DMS 273 (cell line): ENCODE measurements around the gene PYGM.

Experiments
- DNase-seq: peaks from one replicate; lab custom pipeline; 2025; ENCODE audit not compliant: unreplicated experiment; lab: John Stamatoyannopoulos, UW

Gene PYGM

DNA sequence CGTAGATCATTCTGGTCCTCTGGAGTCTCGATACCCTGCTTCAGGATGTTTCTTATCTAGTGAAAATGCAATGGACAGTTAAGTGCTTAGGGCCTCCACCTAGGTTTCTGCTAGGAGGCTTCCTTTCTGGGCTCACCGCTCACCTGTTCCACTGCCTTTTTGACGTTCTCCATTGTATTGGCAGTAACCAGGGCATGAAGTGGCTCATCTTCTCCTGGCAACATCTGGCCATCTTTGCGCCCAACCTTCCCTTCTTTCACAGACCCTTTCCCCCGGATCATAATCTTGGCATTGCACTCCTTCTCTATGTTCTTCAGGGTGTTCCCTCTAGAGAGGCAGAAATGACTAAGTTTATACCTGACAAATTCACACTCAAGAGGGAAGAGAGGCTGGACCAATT is 9.5 kb upstream of the PYGM start:
- DNase-seq, result no peak

DNA sequence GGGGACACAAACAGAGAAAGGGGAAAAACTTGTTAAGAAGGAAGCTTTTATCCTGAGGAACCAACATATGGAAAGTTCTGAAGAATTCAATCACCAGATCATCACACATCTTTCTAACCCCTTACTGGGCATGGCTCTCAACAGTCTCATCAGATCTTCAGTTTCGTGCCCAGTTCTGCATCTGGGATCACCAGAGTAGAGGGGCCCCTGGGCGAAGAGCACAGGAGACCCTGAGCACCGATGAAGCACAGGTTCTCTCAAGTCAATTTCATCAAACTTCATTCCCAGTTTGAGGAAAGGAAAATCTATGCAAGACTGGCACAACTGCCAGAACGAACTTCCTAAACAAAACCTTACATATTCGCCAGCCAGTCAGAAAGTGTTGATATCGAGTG is 8.5 kb upstream of the PYGM start:
- DNase-seq, result no peak

DNA sequence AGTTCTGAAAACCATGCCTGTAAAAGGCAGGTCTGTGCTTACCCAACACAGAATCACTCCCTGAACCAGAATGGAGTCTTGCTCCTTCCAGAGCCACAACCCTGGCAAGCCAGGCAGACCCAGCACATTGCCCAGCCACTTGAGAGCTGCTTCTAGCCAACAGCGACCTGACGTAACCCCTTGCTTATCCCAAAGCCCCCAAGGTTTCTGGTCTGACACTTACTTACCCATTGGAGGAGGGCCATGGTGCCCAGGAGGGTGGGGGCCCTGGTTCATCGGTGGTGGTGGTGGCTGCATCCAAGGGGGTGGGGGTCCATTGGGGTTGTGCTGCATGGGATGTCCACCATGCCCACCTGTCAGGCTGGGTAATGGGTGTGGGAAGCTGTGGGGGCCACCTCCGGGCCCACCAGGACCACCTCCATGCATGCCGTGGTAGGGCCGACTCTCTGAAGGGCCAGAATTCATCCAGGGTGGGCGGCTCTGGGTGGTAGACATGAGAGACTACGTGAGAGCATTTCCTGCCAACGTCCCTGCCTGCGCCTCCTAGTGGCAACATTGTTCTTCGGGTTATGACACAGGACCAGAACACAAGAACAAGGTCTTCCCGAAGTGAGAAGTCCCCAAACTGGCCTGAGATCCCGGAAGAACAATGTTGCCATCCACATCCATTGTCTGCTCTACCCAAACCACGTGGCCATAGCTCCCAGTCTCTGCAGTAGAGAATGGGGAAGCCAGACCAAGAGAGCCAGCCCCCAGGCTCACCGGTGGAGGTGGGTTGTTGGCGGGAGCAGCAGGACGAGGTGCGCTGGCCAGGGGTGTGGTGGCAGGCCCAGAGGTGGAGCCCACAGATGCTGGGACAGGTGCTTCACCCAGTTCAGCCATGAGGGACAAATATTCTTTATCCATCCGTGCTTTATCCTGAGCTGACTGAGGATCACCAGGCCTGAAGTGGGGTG is 7.8 kb upstream of the PYGM start:
- DNase-seq, result peak; percentile 81

DNA sequence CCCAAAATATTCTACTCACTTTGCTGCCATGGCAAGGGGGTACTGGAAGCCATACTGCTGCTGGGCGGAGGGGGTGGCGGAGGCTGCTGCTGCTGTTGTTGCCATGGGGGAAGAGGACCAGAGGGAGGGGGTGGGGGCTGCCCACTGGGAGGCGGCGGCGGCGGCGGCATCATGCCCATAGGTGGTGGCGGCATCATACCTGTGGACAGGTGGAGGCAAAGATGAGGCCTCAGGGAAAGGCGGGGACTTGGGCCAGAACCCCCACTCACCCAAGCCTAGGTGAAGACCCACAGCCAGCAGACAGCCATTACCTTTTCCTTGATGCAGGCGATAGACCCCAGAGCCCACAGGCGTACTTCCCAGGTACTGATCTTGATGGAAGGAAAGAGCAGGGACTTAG is 7.1 kb upstream of the PYGM start:
- DNase-seq, result no peak

DNA sequence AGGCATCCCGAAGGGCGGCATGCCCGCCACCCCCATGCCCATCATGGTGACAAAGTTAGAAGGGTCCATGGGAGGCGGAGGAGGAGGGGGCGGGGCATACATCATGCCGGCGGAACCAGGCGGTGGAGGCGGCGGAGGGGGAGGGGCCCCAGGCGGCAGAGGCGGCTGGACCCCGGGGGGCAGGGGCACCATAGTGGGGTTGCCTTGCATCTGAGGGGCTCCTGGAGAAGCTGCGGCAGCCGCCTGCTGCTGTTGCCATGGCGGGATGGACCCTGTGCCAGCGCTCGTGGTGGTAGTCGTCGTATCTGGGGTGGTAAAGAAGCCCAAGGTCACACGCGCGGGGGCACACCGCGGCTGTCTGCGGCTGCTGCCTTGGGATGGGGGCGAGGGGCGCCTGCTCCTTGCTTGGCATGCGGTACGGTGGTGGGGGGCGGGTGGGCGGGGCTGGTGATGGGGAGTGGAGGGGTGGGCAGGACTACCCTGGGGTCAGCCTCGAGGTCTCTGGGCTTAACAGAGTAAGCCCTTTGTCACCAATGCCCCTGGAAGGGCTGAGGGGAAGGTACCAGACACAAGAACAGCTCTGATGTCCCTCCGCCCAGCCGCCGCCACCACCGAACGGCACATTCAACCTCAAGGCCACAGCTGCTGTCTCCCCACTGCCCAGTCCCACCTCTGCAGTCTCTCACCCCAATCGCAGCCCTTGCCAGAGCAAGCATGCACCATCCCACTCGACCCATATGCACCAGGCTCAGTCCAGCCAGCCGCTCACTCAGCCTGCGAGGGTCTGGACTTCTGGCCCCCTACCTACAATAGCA is 6.3 kb upstream of the PYGM start:
- DNase-seq, result no peak

DNA sequence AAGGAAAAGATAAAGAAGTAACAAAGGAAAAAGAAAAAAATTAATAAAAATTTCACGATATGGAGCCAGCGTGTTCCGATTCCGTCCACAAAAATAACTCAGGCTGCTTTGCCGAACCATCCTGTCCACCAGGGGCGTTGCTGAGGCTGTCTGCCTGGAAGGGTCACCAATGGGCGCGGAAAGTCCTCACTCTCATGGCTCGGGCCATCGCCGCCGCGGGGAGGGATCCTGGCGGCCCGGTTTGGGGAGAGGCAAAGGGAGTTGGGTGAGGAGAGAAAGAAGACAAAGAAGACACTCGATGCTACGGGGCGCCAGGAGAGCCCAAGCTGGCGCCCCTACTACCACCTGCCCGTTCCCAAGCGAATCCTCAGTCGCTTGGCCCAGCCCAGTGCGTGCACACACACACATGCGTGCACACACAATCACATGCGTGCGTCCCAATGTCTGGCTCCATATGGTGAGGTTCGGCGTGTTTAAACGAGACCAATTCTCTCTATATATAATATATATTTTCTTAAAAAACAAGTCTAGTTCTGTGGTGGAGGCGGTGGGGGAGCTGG is 5.6 kb upstream of the PYGM start:
- no peak for DNase-seq

DNA sequence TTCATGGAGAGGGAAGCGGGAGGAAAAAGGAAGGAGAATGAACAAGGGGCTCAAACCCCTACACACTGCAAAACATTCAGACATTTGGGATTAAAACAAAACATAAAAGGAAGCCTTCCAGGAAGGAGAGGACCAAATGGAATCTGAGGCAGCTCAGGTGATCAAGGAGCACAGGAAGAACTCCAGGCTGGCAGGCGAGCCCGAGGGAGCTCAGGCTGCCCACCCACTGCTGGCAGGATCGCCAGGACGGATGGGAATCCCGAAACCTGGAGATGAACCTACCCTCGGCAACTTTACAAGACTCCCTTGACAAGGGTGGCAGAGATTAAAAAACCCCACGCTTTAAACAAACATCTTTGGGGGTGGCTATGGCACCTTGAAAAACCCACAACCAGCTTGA is 5.0 kb upstream of the PYGM start:
- DNase-seq, result no peak

DNA sequence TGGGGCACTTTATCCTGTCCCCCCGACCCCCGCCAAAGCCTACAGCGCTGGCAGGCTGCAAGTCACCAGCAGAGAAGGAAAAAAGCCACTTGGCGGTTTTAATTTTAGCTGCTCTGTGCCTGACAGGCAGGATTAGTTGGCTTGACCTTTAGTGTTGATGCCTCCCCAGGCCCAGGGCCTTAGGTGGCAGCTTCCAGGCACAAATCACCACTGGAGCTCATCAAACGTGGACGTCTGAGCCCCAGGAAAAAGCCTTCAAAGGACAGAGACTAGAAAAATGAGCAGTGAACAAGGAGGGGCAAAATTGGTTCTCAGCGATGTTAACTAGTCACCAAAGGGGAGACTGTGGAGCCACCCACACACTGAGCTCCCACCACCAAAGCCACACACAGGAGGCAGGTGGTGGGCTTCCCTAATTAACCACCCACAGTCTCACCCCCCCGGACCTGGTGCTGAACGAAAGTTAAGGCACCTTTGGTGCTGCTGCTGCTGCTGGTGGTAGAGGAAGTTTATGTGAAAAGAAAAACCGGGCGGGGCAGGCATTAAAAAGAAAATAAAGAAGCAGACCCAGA is 4.4 kb upstream of the PYGM start:
- no peak for DNase-seq

DNA sequence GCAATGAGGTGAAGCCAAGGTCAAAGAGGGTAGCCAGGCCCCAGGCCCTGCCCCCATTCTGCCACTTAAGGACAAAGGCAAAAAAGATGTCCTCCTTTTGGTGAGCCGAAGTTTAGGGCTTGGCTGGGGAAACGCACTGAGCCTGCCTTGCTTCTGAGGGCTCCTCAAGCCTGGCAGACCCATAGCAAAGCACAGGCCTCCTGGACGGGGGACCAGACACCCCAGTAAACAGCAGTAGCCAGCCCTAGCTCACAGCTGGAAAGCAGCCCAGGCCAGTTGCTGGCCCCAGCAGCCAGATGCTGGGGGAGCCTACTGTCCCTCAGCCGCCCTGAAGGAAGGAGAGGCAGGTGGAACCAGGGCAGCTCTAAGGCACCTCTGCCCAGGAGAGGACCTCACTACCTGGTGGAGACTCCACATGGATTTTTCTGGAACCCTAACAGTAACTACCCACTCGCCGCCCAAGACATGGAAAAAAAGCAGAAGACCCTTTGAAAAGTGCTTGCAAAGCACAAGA is 3.8 kb upstream of the PYGM start:
- no peak for DNase-seq

DNA sequence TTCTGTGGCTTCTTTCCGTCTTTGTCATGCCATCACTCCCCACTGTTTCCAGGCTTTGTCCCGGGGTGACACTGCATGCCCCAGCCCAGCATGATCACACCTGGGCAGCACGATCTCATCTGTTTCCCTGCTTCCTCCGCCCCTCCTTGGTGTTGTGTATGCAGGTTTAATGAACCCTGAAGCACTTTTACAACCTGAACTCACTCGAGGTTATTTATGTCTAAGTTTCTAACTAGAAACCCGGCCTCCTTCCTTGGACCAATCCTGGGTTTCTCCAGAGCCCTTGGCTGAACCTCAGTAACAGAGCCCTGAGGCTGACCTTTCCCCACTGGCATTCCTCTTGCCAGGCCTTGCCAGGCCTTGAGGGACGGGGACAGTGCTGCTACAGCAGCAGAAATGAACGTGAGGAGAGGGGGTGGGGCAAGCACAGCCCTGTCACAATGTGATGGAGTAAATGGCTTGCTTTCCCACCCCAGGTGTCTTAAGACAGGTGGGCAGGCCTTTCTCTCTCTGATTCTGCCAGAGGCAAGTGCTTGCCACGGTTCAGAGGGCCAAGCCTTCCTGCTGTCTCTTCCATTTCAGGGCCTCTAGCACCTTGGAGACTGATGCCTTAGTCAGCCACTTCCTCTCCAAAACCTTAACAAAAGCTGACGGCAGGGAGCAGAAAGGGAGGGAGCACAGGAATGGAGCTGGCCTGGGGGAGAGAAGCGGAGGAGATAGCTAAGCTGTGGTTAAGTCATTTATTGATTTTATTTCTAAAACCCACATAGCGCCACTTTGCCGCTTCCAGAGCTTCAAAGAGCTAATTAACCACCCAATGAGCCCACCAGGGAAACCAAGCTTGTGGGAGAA is 3.1 kb upstream of the PYGM start:
- no peak for DNase-seq

DNA sequence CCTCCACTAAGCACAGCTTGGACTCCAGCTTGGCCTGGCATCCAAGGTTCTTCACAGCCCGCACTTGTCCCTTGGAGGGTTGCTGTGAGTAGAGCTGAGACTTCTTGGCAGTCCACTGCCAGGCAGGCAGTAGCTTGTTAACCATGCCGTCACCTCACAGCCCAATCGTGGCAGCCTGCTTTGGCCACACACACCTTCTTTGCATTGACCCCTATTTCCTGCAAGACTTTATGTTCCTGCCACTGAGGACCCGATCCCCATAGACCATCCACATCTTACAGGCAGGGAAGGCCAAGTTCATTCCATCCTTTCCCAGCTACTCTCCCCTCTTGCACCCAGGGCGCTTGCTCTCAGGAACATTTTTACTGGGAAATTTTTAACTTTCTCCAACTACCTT is 2.5 kb upstream of the PYGM start:
- DNase-seq, result peak; percentile 39

DNA sequence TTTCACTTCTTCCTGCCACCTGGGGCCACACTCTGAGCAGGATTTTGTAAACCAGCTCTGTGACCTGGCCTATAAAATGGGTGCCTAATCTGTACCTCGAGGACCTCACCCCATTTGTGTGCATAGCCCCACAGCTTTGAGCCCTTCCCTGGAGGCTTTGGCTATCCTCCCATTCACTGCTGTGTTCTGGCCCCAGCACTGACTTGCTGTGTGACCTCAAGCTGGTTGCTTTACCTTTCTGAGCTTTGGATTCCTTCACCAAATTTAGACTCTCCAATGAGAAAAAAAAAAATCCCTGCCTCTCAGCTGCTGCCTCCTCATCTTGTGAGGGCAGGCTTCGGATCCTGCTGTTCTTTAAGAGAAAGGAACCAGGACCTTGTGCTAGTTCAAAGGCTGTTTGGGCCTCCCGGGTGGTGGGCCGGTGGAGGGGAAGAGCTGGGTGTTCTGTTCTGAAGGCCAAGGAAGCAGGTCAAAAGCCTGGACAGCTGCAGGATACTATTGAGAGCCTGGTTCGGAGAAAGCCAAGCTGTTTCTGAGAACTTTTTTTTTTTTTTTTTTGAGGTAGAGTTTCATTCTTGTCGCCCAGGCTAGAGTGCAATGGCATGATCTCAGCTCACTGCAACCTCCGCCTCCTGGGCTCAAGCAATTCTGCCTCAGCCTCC is 1.1 kb upstream of the PYGM start:
- DNase-seq, result peak; percentile 42

DNA sequence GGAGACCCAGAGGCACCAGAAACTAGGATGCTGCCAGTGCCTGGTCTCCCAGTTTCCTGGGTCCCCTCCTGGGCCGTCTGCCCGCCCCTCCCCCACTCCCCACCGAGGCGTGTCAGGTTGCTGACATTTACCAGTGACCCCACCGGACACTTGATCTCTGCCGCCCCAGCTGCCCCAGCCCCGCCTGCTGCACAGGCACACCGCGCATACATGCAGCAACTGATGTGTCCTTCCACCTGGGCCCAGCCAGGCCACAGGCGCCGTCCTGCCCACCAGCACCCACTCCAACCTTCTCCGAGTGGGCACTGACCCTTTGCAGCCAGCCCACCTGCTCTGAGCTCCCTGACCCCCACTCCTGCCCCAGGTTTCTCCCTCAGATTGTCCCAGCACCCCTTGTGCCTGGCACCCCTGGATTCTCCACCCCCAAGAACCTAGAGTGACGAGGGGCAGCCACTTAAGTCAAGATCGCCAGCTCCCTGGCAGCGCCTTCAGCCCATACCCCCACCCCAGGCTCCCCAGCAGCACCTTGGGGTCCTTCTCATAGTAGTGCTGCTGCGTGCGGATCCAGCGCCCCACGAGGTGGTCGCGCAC is 548 bp downstream of the PYGM start:
- DNase-seq, result no peak

DNA sequence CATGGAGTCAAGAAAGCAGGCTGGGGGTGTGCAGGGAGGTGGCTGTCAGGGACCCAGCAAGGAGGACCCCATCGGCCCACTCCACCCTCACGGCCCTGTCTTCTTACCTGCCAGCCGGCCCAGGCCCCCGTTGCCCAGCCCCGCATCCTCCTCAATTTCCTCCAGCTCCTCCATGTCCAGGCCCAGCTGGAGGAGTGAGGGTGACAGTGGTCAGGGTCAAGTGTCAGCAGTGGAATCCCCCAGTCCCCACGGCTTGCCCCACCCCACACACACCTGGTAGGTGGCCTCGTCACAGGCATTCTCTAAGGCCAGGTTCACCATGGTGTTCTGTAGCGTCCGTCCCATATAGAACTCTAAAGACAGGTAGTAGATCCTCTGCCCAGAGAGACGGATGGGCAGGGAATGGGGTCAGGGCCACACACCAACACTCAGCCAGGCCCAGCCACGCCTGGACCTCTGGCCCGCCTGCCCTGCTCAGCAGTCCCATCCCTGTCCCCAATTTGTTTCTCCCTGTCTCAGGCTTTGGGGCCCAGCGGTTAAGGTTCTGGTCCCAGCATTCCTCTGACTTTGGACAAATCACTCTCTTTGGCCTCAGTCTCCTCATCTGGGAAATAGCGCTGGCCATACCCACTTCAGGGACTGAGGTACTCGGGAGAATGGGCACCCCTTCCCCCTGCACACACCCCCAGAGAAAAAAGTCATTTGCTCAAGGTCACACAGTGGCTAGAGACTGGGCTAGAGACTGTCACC is 1.3 kb downstream of the PYGM start:
- DNase-seq, result no peak

DNA sequence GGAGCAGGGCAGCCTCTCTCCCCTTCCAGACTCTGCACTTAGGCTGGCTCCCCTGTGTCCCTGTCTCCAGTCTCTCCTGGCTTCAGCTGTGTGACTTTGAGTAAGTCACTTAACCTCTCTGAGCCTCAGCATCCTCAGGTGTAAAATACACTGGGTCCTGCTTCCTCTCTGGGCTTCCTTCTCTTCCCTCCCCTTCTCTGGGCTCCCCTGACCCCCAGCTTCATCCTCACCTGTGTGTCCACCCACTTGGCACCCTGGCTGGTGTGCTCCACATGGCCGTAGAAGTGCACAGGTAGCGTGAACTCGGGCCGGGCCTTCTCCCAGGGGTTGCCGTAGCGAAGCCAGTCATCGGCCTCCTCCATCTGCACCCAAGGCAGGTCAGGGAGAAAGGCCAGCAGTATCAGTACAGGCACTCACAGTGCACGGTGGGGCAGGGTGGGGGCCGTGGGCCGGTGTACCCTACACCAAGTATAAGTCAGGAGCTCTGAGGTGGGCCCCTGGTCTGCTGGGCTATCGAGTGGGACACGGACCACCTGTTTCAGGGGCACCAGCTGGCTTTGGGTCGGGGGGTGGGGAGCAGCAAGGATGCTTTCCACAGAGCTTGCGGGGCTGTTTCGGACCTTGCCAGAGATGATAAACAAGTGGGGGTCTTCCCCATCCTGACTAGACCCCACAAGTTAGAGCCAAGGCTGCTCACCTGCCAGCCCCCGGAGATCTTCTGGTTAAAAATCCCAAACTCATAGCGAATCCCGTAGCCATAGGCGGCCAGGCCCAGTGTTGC is 2.0 kb downstream of the PYGM start:
- no peak for DNase-seq

DNA sequence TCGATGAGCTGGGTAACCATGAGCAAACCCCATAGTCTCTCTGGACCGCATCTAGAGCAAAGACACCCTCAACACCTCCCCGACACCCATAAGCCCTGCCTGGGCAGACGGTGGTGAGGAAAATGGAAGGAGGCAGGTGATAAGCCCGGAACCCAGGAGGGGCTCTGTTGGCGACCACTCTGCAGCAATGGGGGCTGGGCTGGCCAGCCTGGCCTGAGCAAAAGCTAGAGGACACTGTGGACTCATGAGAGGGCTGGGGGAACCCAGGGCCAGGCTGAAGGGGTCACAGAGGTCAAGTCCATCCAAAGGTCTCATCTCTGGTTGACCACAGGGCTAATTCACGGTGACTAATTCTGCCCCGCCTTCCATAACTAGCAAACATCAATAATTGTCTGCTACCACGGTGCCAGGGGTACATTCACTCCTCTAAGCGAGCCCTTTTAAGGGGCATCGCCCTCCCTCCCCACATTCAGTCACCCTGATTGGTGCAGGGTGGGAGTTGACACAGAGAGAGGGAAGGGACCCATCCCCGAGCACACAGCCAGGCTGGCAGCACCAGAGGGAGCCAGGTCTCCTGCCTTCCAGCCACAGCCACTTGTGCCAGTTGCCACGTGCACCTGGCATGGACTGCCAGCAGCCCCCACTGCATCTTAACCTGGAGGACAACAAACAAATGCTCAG is 4.0 kb downstream of the PYGM start:
- no peak for DNase-seq

DNA sequence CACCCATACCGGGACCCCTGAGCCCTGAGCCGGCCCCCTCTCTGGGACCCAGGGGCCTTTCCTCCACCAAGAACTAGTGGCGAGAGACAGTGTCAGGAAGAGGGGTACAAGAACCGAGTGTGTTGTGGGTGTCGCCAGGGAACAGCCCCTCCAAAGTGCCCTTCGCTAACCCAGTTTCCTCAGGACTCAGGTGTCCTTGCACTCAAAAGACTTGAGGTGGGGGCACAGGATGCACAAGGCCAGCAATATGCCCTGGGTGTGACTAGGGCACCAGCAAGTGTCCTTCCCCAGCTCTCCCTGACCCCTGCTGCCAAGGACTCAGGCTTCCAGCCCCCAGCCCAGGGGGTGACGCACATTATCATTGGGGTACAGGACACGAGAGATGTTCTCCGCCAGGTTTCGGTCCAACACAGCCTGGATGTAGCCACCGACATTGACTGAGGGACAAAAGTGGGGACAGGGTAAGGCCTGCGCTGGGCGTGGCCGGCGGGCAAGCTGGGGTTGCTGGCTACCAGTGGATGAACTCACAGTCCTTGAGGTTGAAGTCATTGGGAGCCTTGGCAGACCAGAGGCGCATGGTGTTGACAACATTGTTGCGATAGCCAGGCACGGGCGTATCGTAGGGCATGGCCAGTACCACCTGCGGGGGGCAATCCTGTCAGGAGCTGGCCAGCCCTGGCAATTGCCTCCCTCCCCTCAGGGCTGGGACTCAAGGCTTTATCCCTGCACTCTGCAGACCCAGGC is 4.7 kb downstream of the PYGM start:
- DNase-seq, result no peak
